OCI-LY7 (cell line): ENCODE results near the gene PTPRO. TPM values are rescaled to one million over a fixed set of nuclear protein-coding genes. Genes with fewer than 3 reads are reported as not detected.

ENCODE experiments used
- BruUV-seq: library from RNA; stranded (reverse); fragments of 400-500 nt; replicated peaks from 2 replicates; lab custom pipeline; 2021; lab: Mats Ljungman, UMichigan
- CTCF ChIA-PET: fragments of 300-600 bp; sonication (Branson Sonifier 250); formaldehyde crosslinking; loops from one replicate; lab custom pipeline; 2022; ENCODE audit warnings: antibody characterized with exemption; ENCODE audit not compliant: unreplicated experiment; lab: Charles Lee
- POLR2A ChIA-PET: fragments of 300-600 bp; sonication (Branson Sonifier 250); formaldehyde crosslinking; loops from one replicate; lab custom pipeline; 2022; ENCODE audit warnings: antibody characterized with exemption; lab: Charles Lee
- DNase-seq: peaks from one replicate; pipeline ENCODE4 v3.0.0-alpha.2; 2015; ENCODE audit warnings: low spot score
- H2AFZ ChIP-seq: fragments of 200-600 bp; sonication (generic), shearing (Covaris generic); 2 replicates; pipeline ENCODE4 v1.6.1; 2014; ENCODE audit warnings: mild to moderate bottlenecking, antibody characterized with exemption, low read length, moderate library complexity
- H3K27ac ChIP-seq: fragments of 200-600 bp; sonication (generic); 2 replicates; pipeline ENCODE4 v1.5.1; 2014; ENCODE audit warnings: mixed run types, low read depth, mild to moderate bottlenecking, moderate library complexity, low read length, inconsistent platforms; ENCODE audit not compliant: poor library complexity, severe bottlenecking
- H3K36me3 ChIP-seq: fragments of 200-600 bp; sonication (generic); 2 replicates; pipeline ENCODE4 v1.6.1; 2014; ENCODE audit warnings: mild to moderate bottlenecking, antibody characterized with exemption, low read length, moderate library complexity, mixed read lengths; ENCODE audit not compliant: insufficient read depth
- H3K4me1 ChIP-seq: fragments of 200-600 bp; sonication (generic); 2 replicates; pipeline ENCODE4 v1.5.1; 2014; ENCODE audit warnings: mild to moderate bottlenecking, low read length; ENCODE audit not compliant: insufficient read depth, poor library complexity, severe bottlenecking
- H3K4me2 ChIP-seq: fragments of 200-600 bp; sonication (generic); 2 replicates; pipeline ENCODE4 v1.6.1; 2014; ENCODE audit warnings: mild to moderate bottlenecking, low read length
- H3K4me3 ChIP-seq: fragments of 200-600 bp; sonication (generic); 2 replicates; pipeline ENCODE4 v1.5.1; 2014; ENCODE audit warnings: mild to moderate bottlenecking, low read depth, low read length; ENCODE audit not compliant: poor library complexity, severe bottlenecking
- H3K79me2 ChIP-seq: fragments of 200-600 bp; sonication (generic); 2 replicates; pipeline ENCODE4 v1.6.1; 2016; ENCODE audit warnings: low read depth, mild to moderate bottlenecking, low read length, moderate library complexity, mixed read lengths; ENCODE audit not compliant: insufficient read depth
- H3K9me2 ChIP-seq: fragments of 200-600 bp; sonication (generic); 2 replicates; pipeline ENCODE4 v1.6.1; 2016; ENCODE audit warnings: mild to moderate bottlenecking, low read length, mixed read lengths; ENCODE audit not compliant: insufficient read depth
- H3K9me3 ChIP-seq: fragments of 200-600 bp; sonication (generic); 2 replicates; pipeline ENCODE4 v1.6.1; 2014; ENCODE audit warnings: mild to moderate bottlenecking, mixed run types, low read length, mixed read lengths
- H4K20me1 ChIP-seq: fragments of 200-600 bp; sonication (generic); 2 replicates; pipeline ENCODE4 v1.6.1; 2014; ENCODE audit warnings: mild to moderate bottlenecking, antibody characterized with exemption, low read length, moderate library complexity, mixed read lengths; ENCODE audit not compliant: insufficient read depth
- CTCF ChIP-seq: fragments of 200-600 bp; sonication (generic); conservative IDR thresholded peaks from 2 replicates; pipeline ENCODE4 v1.5.1; 2014; ENCODE audit warnings: mild to moderate bottlenecking, antibody characterized with exemption, low read length, moderate library complexity, mixed read lengths
- EZH2phosphoT487 ChIP-seq: fragments of 200-600 bp; sonication (generic); IDR thresholded peaks from 2 replicates; pipeline ENCODE4 v1.6.1; 2018; ENCODE audit warnings: low read depth, borderline replicate concordance, mild to moderate bottlenecking, mixed run types, antibody characterized with exemption, low read length, moderate library complexity, mixed read lengths
- intact Hi-C: fragments of 100-400 bp; cut with micrococcal nuclease; formaldehyde crosslinking; loops from one replicate; pipeline ENCODE4 v1.10.0; 2022; ENCODE audit not compliant: unreplicated experiment
- total RNA-seq, 2 experiments: library from RNA; depleted of rRNA in 1 of 2; stranded (reverse); fragments of >200 nt in 1 of 2; shearing (Covaris generic) in 1 of 2; gene quantifications; 2 replicates each; pipeline ENCODE4 v1.2.3, GENCODE V29; 2014 to 2022

Gene PTPRO
- total RNA-seq, 2 experiments from 2014 or later: 0.06 to 0.23 TPM

DNA sequence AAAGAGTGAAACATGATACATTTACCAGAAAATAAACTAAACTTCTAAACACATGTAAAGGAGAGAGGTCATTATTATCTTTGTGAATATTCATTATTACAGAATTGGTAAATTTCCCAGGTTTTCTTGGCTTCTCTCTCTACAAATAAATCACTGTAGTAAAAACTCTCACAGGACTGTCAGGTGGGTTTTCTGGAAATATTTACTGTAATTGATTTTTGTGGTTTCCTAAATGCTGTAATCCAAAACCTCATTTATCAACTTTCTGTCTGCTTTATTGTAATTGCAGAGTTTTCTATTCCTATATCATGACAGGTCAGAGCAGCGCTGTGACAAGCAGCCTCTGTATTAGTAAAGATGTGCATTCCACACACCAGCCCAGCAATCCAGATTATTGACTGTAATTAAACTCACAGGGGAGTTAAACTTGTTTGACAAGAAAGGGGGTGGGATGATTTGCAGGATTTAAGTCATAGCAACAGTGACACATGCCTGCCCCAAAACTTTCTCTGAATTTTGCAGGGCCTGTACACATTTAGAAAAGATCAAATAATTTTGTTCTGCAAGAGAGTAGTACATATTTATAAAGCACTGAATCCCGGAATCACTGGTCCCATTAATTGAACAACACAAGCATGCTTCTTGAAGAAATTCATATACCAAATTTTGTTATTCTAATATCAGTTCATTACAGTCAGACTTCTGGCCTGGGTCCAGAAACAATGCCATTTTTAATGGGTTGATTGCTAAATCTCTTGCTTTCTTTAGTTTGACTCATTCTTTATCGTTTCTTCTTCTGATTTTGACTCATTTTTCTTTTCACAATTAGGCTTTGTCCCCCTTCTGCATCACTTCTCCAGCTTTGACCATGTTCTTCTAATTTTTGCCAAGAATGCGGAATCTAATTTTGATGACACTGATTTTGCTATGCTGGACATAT, 42.2 kb downstream of the PTPRO start:
- no peaks in the 10 kb centered on the region for H3K36me3 ChIP-seq
- H2AFZ ChIP-seq: no peak overlapping the region
- H3K4me1 ChIP-seq: no peaks in the 10 kb centered on the region
- no peaks in the 10 kb centered on the region for H4K20me1 ChIP-seq
- H3K4me2 ChIP-seq: no peak overlapping the region
- H3K9me2 ChIP-seq: no peaks in the 10 kb centered on the region
- ChIA-PET POLR2A (no interaction called here), CTCF (no interaction called here)
- intact Hi-C loops: no loop called here
- TF ChIP-seq CTCF: no peak
- no peak for TF ChIP-seq EZH2phosphoT487
- DNase-seq: no peak
- H3K4me3 ChIP-seq: no peak overlapping the region
- H3K9me3 ChIP-seq: no peaks in the 10 kb centered on the region
- H3K79me2 ChIP-seq: no peaks in the 10 kb centered on the region
- H3K27ac ChIP-seq: no peak overlapping the region
- BruUV-seq: no TSS peak

GRCh38 chr12:15368812-15369211, 46.5 kb downstream of the PTPRO start:
- ChIA-PET CTCF (no interaction called here), POLR2A (no interaction called here)
- Histone ChIP-seq H3K4me1 (no peaks in the 10 kb centered on the region), H4K20me1 (no peaks in the 10 kb centered on the region), H3K9me3 (no peaks in the 10 kb centered on the region), H3K79me2 (no peaks in the 10 kb centered on the region), H3K27ac (no peak overlapping the region), H3K9me2 (no peaks in the 10 kb centered on the region), H2AFZ (no peak overlapping the region), H3K36me3 (no peaks in the 10 kb centered on the region), H3K4me2 (no peak overlapping the region), H3K4me3 (no peak overlapping the region)
- DNase-seq: no peak
- intact Hi-C loops: no loop called here
- BruUV-seq: no TSS peak
- TF ChIP-seq EZH2phosphoT487 (no peak), CTCF (no peak)

DNA sequence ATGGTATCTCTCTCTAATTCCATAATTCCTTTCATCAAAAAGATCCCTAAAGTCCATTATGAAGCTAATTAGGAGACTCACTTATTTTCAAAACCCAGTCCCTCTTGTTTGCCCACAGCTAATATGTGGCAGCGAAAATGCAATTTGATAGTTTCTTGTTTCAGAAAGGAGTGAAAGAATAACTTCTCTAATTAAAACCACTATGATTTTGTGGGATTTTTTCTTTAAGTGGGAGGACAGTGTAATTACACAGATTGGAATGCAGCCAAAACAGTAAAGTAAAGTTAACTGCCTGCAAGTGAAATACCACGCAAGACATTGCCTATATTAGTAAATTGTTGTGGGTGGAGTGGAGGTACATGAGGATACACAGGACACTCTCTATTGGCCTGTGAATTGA, 50.0 kb downstream of the PTPRO start:
- DNase-seq: no peak
- Histone ChIP-seq H2AFZ (no peak overlapping the region), H3K4me3 (no peak overlapping the region), H3K36me3 (no peaks in the 10 kb centered on the region), H3K79me2 (no peaks in the 10 kb centered on the region), H3K9me2 (no peaks in the 10 kb centered on the region), H3K9me3 (no peaks in the 10 kb centered on the region), H4K20me1 (no peaks in the 10 kb centered on the region), H3K4me2 (no peak overlapping the region), H3K4me1 (no peaks in the 10 kb centered on the region), H3K27ac (no peak overlapping the region)
- no TSS peak for BruUV-seq
- ChIA-PET CTCF (no interaction called here), POLR2A (interaction anchor here (0.6 kb wide), 2 partner anchors 8 to 124 kb away, joined by 3 to 4 read pairs; no protein-coding TSS in a partner anchor)
- intact Hi-C loops: no loop called here
- TF ChIP-seq CTCF (no peak), EZH2phosphoT487 (no peak)
